SK-N-SH treated with all-trans-retinoic acid at 6 μM for 48 hours (cell line): ENCODE results near the gene FAF2.

Experiments used
- ATAC-seq: fragments of 200-7000 bp; cut with Tn5 transposase; 3 replicates; pipeline ENCODE4 v1.9.1; 2020; ENCODE audit warnings: mild to moderate bottlenecking, moderate library complexity
- ARNTL ChIP-seq: fragments of 450-650 bp; formaldehyde crosslinking; IDR thresholded peaks from 2 replicates; pipeline ENCODE4 v1.5.0; 2020; ENCODE audit warnings: low read depth, mild to moderate bottlenecking, moderate library complexity, borderline replicate concordance
- BACH2 ChIP-seq: fragments of 250-450 bp; sonication (Bioruptor Pico); IDR thresholded peaks from 2 replicates; pipeline ENCODE4 v1.9.0; 2021; ENCODE audit warnings: mild to moderate bottlenecking, borderline replicate concordance
- CSDC2 ChIP-seq: fragments of 250-450 bp; sonication (Bioruptor Pico); IDR thresholded peaks from 2 replicates; pipeline ENCODE4 v1.5.0; 2020; ENCODE audit warnings: mild to moderate bottlenecking, moderate library complexity
- GLIS3 ChIP-seq: fragments of 250-450 bp; sonication (Bioruptor Pico); IDR thresholded peaks from 2 replicates; pipeline ENCODE4 v1.5.0; 2020; ENCODE audit warnings: mild to moderate bottlenecking, moderate library complexity
- ISL1 ChIP-seq: fragments of 250-450 bp; sonication (Bioruptor Pico); IDR thresholded peaks from 2 replicates; pipeline ENCODE4 v2.1.2; 2022; ENCODE audit warnings: mild to moderate bottlenecking, moderate library complexity
- OSR1 ChIP-seq: fragments of 250-450 bp; sonication (Bioruptor Pico); IDR thresholded peaks from 2 replicates; pipeline ENCODE4 v1.8.0; 2022; ENCODE audit warnings: moderate library complexity, mild to moderate bottlenecking, inconsistent platforms
- PPARA ChIP-seq: fragments of 250-450 bp; sonication (Bioruptor Pico); IDR thresholded peaks from 2 replicates; pipeline ENCODE4 v1.5.0; 2020; ENCODE audit warnings: mild to moderate bottlenecking, borderline replicate concordance
- RARB ChIP-seq: fragments of 250-450 bp; sonication (Bioruptor Pico); IDR thresholded peaks from 2 replicates; pipeline ENCODE4 v1.8.0; 2021; ENCODE audit warnings: mild to moderate bottlenecking, moderate library complexity
- SNAI2 ChIP-seq: fragments of 250-450 bp; sonication (Bioruptor Pico); IDR thresholded peaks from 2 replicates; pipeline ENCODE4 v1.5.0; 2020; ENCODE audit warnings: mild to moderate bottlenecking, moderate library complexity
- TCF4 ChIP-seq: fragments of 250-450 bp; sonication (Bioruptor Pico); IDR thresholded peaks from 2 replicates; pipeline ENCODE4 v1.8.0; 2021; ENCODE audit warnings: mild to moderate bottlenecking, moderate library complexity, borderline replicate concordance
- TOX ChIP-seq: fragments of 250-450 bp; sonication (Bioruptor Pico); IDR thresholded peaks from 2 replicates; pipeline ENCODE4 v1.8.0; 2021; ENCODE audit warnings: mild to moderate bottlenecking, moderate library complexity, borderline replicate concordance
- TSHZ2 ChIP-seq: fragments of 250-450 bp; sonication (Bioruptor Pico); IDR thresholded peaks from 2 replicates; pipeline ENCODE4 v1.5.0; 2020; ENCODE audit warnings: mild to moderate bottlenecking, moderate library complexity
- ZC3H10 ChIP-seq: fragments of 250-450 bp; sonication (Bioruptor Pico); IDR thresholded peaks from 2 replicates; pipeline ENCODE4 v1.5.1; 2021; ENCODE audit warnings: mild to moderate bottlenecking, moderate library complexity
- ZFP3 ChIP-seq: fragments of 250-450 bp; sonication (Bioruptor Pico); IDR thresholded peaks from 2 replicates; pipeline ENCODE4 v1.5.0; 2020; ENCODE audit warnings: mild to moderate bottlenecking, moderate library complexity
- ZFP30 ChIP-seq: fragments of 450-650 bp; formaldehyde crosslinking; IDR thresholded peaks from 2 replicates; pipeline ENCODE4 v1.5.0; 2022; ENCODE audit warnings: mild to moderate bottlenecking, moderate library complexity
- ZNF565 ChIP-seq: fragments of 450-650 bp; formaldehyde crosslinking; conservative IDR thresholded peaks from 2 replicates; pipeline ENCODE4 v1.5.0; 2020; ENCODE audit warnings: low read depth, mild to moderate bottlenecking, moderate library complexity
- ZNF70 ChIP-seq: fragments of 450-650 bp; formaldehyde crosslinking; IDR thresholded peaks from 2 replicates; pipeline ENCODE4 v1.5.0; 2020; ENCODE audit warnings: mild to moderate bottlenecking, moderate library complexity
- ZNF8 ChIP-seq: fragments of 450-650 bp; formaldehyde crosslinking; IDR thresholded peaks from 2 replicates; pipeline ENCODE4 v1.5.0; 2020; ENCODE audit warnings: mild to moderate bottlenecking, moderate library complexity
- TF ChIP-seq, protein P1 (sequence below): fragments of 250-450 bp; sonication (Bioruptor Pico); IDR thresholded peaks from 2 replicates; pipeline ENCODE4 v1.8.0; 2020; ENCODE audit warnings: mild to moderate bottlenecking, moderate library complexity, borderline replicate concordance
- TF ChIP-seq, protein P2 (sequence below): fragments of 250-450 bp; sonication (Bioruptor Pico); IDR thresholded peaks from 2 replicates; pipeline ENCODE4 v1.5.1; 2020; ENCODE audit warnings: low read depth, mild to moderate bottlenecking, moderate library complexity
- TF ChIP-seq, protein P3 (sequence below): fragments of 250-450 bp; sonication (Bioruptor Pico); IDR thresholded peaks from 2 replicates; pipeline ENCODE4 v1.8.0; 2021; ENCODE audit warnings: low read depth, mild to moderate bottlenecking, moderate library complexity, borderline replicate concordance

Gene FAF2

DNA sequence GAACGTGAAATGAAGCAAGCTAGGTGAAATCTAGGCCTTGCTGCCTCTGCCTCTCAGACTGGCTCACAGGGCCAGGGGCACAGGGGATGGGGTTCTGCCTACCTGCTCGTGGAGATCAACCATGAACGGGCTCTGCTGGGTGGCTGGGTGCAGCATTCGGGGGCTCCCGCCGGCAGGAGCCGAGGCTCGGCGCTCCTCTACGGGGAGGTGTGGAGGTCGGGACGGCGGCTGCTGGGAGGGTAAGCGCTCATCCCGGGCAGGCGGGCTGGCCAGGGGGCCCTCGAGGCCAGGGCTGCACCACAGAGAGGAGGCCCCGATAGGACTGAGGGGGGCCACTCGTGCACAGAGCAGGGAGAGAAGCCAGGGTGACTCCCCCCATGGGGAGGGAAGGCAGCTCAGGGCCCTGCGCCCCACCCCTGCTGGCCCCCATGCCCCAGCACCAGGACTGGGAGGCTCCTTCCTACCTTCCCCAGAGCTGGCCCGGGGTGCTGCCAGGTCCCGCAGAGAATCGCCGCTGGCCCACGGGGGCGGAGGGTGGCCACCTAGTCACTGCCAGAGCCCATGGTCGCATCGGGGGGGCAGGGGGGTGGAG lies 83.8 kb downstream of the FAF2 start:
- no peak for TF ChIP-seq PPARA
- no peak for TF ChIP-seq OSR1
- TF ChIP-seq ZNF8 (CRISPR knock-in tag) = no peak
- no peak for TF ChIP-seq ZFP3 (CRISPR knock-in tag)
- TF ChIP-seq BACH2 (CRISPR knock-in tag) = no peak
- TF ChIP-seq, all 23 proteins: peak for 0
- ATAC-seq = no peak

GRCh38 chr5:176532795-176533194 lies 84.6 kb downstream of the FAF2 start:
- ATAC-seq = no peak
- TF ChIP-seq PPARA (no peak), RARB (CRISPR knock-in tag) (no peak), ISL1 (CRISPR knock-in tag) (no peak), GLIS3 (CRISPR knock-in tag) (no peak), CSDC2 (CRISPR knock-in tag) (no peak), TCF4 (CRISPR knock-in tag) (no peak), OSR1 (no peak), TSHZ2 (CRISPR knock-in tag) (no peak), TOX (CRISPR knock-in tag) (no peak), ZFP30 (CRISPR knock-in tag) (no peak), ZC3H10 (CRISPR knock-in tag) (no peak), ZNF565 (CRISPR knock-in tag) (no peak), ARNTL (no peak)
- TF ChIP-seq, protein P1, sequence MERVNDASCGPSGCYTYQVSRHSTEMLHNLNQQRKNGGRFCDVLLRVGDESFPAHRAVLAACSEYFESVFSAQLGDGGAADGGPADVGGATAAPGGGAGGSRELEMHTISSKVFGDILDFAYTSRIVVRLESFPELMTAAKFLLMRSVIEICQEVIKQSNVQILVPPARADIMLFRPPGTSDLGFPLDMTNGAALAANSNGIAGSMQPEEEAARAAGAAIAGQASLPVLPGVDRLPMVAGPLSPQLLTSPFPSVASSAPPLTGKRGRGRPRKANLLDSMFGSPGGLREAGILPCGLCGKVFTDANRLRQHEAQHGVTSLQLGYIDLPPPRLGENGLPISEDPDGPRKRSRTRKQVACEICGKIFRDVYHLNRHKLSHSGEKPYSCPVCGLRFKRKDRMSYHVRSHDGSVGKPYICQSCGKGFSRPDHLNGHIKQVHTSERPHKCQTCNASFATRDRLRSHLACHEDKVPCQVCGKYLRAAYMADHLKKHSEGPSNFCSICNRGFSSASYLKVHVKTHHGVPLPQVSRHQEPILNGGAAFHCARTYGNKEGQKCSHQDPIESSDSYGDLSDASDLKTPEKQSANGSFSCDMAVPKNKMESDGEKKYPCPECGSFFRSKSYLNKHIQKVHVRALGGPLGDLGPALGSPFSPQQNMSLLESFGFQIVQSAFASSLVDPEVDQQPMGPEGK (CRISPR knock-in tag) = no peak
- TF ChIP-seq, protein P2, sequence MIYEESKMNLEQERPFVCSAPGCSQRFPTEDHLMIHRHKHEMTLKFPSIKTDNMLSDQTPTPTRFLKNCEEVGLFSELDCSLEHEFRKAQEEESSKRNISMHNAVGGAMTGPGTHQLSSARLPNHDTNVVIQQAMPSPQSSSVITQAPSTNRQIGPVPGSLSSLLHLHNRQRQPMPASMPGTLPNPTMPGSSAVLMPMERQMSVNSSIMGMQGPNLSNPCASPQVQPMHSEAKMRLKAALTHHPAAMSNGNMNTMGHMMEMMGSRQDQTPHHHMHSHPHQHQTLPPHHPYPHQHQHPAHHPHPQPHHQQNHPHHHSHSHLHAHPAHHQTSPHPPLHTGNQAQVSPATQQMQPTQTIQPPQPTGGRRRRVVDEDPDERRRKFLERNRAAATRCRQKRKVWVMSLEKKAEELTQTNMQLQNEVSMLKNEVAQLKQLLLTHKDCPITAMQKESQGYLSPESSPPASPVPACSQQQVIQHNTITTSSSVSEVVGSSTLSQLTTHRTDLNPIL (CRISPR knock-in tag) = no peak

DNA sequence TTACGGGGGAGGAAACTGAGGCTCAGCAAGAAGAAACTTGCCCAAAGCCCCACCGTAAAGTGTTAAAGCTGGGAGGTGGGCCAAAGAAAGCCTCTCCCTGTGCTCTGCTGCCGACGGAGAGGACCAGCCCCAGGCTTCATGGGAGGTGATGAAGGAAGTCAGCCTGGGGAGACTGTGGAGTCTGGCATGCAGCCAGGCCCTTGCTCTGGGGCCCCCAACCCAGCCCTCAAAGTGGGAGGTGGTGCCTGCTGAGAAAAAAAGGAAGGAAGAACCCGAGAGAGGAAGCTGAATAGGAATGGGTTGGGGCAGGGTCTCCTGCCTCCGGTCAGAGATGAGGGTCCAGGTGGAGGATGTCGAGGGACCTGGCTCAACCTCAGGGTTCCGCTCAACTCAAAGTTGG lies 85.2 kb downstream of the FAF2 start:
- no peak for ATAC-seq
- no peak for TF ChIP-seq RARB (CRISPR knock-in tag)
- TF ChIP-seq CSDC2 (CRISPR knock-in tag) = no peak
- no peak for TF ChIP-seq ZFP30 (CRISPR knock-in tag)
- TF ChIP-seq SNAI2 (CRISPR knock-in tag) = no peak
- no peak for TF ChIP-seq TSHZ2 (CRISPR knock-in tag)
- no peak for TF ChIP-seq ZNF70
- TF ChIP-seq, protein P1 (CRISPR knock-in tag) = no peak
- no peak for TF ChIP-seq ZNF8 (CRISPR knock-in tag)
- TF ChIP-seq, protein P3, sequence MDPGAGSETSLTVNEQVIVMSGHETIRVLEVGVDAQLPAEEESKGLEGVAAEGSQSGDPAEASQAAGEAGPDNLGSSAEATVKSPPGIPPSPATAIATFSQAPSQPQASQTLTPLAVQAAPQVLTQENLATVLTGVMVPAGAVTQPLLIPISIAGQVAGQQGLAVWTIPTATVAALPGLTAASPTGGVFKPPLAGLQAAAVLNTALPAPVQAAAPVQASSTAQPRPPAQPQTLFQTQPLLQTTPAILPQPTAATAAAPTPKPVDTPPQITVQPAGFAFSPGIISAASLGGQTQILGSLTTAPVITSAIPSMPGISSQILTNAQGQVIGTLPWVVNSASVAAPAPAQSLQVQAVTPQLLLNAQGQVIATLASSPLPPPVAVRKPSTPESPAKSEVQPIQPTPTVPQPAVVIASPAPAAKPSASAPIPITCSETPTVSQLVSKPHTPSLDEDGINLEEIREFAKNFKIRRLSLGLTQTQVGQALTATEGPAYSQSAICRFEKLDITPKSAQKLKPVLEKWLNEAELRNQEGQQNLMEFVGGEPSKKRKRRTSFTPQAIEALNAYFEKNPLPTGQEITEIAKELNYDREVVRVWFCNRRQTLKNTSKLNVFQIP (CRISPR knock-in tag) = no peak
- TF ChIP-seq ZC3H10 (CRISPR knock-in tag) = no peak
